ENCODE results near the gene GRIN2D.

The GRIN2D gene

GRCh38 chr19:48443256-48443655, 49.8 kb downstream of the GRIN2D start:
- DNase-seq: no peak

Measured in NCI-H2171 (cell line).